HG02642 (cell line): ENCODE results near the gene PTPRE.

Experiments
- ATAC-seq: cut with Tn5 transposase; IDR thresholded peaks from one replicate; pipeline ENCODE4 v1.9.1; 2021; ENCODE audit warnings: mild to moderate bottlenecking; ENCODE audit not compliant: unreplicated experiment, poor library complexity

Gene PTPRE

DNA sequence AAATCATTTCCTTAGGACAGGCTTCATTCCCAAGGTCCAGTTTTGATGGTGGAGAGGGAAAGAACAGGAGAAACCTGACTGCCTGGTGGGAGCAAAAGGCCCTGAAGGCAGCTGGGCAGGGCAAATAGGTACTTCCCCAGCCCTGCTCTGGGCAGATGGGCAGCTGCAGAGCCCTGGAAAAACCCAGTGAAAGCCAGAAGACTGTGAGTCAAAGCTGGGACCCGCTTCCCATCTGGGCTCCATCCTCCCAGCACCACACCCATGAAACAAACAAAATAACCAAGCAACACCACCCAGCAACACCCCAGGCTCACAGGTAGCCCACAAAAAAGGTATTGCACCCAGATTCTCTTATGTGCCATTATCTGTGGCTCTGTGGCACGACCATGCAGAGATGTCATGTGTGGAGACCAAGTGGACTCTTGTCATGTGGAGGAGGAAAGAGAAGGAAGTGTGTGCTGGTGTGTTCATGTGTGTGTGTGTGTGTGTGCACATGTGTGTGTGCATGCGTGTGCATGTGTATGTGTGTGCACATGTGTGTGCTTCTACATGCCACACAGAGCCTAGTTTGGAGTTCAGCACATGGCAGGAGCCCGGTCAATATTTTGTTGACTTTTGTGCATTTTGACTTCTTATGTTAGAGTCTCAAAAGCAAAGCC is 24.0 kb upstream of the PTPRE start:
- no peak for ATAC-seq

DNA sequence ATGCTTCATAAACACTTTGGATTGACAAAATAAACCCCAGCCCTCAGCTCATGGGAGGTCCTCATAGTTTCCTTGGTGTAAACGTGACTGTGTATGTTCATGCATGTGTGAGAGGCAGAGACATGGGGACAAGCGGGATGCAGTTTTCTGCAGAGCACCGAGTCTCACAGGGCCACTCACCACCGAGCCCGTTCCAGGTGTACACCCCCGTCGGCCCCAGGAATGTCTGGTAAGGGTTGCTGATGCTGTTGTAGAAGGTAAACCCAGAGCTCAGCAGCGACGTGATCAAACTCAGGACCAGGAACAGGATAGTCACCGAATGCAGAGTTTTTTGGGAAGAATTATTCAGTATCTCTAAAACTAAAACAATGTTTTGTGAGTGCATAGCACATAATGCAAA is 23.4 kb upstream of the PTPRE start:
- no peak for ATAC-seq

DNA sequence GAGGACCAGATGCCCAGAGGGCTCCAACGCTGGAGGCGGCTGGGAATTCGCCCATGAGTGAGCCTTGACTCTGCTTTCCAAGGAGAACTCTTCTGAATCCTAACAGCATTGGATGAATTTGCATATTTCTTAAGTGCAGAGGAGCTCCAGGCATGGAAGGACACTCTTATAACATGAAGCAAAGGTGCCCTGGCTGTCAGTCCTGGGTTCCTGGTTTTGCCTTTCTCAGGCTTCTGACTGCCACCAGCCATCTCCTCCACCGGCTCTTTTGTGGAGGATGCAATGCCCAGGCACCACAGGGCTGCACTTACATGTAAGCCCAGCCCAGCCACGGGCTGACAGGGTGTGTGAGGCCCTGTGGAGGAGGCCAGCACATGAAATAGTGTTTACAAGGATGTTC is 22.4 kb upstream of the PTPRE start:
- no peak for ATAC-seq

DNA sequence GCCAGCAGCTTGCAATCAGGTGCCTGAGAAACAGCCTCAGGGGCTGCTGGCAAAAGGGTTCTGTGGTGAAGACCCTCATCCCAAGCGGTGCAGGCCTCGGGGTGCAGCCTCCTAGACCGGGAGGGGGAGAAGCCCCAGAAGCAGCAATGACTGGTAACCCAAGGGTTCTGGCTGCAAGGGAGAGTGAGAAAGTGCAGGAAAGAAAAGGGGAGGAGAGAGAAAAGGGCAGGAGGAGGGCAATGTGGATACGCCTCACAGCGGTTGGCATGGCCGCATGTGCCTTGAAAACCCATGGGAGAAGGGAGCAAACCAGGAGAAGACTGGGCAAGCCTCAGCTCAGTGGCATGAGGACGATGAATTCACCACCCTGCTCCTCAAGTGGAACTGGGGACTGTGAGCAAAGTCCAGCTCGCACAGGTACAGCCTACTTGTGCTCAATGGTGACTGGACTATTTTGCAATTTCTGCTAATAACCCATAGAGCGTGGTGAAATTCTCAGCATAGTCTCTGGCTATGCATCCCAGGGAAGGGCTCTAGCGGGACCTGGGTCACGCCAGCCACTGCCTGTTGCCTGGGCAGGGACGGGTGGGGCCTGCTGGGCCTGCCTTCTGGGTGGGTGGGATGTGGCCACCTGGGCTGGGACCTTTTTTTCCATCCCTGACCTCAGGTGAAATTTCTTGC is 20.4 kb upstream of the PTPRE start:
- no peak for ATAC-seq

DNA sequence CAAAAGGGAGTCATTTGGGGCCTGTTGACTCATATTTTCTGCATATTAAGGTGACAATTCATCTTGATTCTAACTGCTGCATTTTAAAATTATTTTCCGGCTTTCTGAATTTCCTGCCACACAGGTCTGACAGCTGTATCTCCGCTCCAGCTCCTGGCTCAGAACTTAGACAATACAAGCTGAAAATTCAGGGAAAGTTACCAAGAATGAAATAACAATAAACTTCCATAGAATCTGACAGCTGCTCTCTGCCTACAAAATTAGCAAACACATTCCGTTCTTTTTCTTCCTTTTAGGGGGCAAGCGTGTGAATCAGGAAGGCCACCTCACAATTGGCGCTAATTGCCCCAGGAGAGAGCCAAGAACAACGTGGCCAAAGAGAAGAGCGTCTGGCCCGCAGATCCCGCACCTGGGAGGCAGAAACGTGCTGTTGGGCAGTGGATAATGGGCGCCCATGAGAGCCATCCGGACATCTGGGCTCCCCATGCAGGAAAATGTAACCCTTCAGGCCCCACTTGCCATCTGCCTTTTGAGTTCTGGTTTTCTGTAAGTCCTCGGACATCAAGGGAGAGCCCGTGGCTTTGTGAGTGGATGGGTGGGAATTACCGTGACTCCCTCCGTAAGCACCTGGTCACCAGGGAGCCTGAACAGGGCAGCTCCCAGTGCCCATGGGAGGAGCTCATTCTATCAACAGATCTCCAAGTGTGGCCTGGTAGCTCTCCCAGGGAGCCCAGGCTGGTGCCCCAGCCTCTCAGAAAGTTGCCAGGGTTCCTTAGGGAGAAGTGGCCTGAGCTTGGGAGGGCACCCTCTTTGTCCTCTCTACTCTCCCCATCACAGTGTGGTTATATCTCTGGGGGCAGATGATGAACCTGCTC is 19.1 kb upstream of the PTPRE start:
- ATAC-seq = no peak

DNA sequence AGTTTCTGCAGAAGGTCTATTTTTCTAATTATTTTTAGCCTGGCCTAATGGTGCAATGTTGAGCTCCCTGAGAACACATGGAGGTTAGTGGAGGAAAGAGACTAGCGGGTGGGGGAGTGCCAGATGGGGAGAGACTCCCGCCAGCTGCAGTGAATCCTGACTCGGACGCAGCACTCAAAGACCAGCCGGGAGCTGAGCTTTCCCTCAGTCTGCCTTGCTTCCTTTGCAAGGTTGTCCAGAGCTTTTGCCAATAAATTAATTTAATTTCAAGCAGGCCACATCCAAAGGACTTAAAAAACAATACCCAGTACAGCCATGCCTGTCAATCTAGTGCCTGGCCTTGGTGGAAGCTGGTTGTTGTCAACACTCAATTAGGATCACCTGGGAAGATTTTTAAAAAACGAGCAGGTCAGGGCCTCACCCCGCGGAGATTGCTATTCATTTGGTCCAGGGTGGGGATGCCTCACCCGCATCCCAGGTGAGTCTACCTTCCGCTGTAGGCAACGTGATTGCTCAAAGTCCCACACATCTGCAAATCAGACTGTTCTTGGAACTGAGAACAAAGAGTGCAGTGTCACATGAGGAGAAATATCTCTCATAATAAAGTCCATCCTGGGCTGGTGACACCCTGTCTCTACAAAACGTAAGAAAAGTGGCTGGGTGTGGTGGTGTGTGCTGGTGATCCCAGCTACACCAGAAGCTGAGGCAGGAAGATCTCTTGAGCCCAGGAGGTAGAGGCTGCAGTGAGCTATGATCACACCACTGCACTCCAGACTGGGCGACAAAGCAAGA is 18.2 kb upstream of the PTPRE start:
- no peak for ATAC-seq

DNA sequence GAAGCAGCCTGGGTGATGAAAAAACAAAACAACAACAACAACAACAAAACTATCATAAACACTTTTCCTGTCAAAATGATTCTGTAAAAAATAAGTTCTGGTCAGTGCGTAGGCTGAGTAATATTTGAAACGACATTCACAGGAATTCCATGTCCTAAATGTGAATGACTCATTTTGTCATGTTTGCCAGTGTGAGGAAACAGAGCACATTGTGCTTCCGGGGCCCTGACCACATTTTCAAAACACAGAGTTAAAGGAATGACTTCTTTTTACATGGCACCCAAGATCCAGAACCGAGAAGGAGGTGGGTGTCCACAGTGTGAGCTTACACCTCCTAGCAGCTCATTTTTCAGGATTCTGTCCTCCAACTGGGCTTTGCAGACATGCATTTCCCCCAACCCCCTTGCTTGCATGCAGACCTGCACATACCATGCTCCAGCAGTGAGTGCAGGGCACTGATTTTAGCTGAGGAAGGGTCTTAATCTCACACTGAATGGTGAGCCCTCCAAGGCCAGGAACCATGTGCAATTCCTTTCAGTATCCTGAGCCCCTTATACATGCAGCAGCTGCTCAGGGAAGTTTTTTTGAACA is 17.2 kb upstream of the PTPRE start:
- ATAC-seq = no peak

DNA sequence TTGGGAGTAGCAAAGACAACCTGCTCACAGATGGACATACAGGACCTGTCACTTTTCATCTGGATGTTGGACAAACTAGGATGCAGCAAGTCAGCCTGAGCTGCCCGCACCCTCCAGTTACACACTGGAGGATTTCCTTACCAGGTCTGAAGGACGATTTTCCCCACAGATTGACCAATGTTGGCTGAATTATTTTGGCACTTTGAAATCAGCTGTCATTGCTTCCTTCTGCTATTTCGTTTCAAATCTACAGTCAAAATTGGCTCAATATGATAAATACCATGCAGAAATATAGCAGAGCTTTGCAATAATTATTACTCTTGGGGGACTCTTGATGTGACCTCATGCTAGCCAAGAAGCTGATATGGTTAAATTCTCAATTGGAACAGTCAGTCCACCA is 16.7 kb upstream of the PTPRE start:
- ATAC-seq = no peak

DNA sequence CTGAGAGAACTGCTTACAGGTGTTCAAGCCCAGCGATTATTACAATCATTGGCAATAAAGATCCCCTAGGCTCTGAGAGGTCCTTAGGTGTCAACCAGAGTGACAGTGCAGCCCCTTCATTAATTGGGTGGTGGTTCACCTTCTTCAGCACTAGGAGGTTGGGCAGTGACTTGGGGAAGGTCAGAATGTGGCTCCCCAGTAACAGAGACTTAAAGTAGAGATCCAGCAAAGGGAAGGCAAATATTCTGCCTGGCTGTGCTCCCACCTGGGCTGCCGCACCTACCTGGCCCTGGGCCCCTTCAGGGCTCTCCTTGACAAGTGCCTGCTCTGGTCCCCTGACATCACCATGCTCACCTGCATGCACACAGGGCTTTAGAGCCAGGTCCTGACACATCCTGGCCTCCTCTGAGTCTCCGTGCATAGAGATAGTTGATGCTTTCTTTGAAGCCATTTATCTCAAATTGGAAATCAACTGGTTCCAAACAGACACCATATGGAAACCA is 16.0 kb upstream of the PTPRE start:
- no peak for ATAC-seq

DNA sequence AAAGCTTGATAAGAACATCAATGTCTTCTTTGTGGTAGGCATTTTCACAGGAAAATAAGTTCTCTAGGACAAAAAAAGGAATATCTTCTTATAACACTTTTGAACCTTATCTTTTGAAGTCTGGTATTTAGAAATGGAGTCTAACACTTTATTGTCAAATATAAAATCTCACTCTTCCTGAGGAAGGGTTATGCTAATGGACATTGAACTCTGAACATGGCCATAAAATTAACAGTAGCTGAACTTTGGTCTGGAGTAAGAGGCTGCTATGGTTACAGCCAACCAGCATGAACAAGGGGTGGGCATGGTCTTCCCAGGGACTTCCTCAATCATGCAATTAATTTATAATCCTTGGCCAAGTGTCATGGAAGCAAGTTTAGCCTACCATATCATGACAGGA is 14.2 kb upstream of the PTPRE start, which contains the start of gene CLRN3:
Gene CLRN3, minus strand, starts transcription at position 199 of the 400 bp plus-strand sequence. Its CDS starts 157 bp downstream, at position 42.
- no peak for ATAC-seq

DNA sequence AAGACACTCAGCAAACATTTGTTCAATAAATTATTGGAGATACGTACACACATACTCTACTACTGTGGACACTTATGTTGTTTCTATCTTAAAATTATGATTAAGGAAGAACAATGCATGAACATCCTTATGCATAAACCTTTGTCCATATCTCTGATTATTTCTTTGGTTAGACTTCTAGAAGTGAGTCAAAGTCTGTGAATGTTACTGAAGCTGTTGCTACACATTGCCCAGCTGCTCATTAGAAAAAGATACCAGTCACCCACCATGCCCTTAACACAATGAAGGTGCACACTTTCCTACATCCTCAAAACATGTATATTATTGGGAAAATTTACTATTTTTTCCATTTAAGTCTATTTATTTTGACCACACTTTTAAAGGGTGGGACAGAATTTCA is 12.8 kb upstream of the PTPRE start:
- ATAC-seq = no peak

DNA sequence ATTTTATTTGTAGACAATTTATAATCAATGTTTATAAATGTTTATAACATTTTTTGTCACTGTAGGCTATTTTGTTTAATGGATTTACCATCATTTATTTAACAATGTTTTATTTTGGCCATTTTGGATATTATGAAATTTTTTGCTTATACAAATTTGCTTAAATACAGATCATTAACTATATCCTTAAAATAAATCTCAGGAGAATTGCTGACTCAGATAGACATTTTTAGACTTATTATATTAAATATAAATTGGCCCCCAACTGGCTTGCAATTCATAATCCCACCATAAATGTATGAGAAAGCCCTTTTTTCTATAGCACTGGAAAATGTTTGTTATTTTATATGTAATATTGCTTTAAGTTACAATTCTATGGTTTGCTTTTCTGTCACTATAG is 10.3 kb upstream of the PTPRE start:
- ATAC-seq = no peak

DNA sequence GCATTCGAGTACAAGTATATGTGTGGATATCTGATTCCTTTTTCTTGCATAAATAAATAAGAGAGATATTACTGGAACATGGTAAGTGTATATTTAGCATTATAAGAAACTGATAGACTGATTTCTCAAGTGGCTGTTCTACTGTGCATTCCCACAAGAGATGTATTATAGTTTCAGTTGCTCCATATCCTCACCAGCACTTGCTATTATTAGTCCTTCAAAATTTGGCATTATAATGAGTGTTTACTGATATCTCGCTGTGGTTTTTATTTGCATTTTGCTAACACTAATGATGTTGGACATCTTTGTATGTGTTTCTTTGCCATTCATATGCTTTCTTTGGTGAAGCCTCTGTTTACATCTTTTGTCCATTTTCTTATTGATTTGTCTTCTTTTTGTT is 9.7 kb upstream of the PTPRE start:
- ATAC-seq = no peak

DNA sequence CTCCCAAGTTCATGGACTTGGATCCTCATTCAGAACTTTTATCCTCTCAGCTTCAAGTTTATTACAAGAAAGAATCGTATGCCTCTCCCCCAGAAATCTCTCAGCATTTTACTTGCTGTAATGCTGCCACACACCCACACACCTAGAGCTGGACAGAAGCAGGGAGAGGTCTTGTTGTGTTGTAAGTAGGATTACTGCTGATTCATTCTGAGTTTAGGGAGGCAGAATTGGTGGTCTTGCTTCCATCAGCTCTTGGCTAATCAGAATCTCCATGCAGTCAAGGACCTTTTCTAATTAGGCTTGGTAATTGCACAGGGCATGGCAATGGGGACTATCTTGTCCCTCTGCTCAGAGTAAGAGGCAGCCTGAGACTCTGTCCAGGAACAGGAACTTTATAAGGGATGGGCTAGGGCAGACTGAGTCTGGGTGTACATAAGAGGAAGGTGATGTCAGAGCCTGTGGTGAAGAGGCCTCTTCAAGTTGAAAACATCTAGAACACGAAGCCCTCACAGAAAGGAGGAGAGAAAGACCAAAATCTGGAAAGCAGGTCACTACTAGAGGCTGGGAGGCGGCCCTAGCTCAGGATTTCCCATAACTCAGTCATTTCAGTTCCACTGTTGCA is 7.0 kb upstream of the PTPRE start:
- no peak for ATAC-seq

DNA sequence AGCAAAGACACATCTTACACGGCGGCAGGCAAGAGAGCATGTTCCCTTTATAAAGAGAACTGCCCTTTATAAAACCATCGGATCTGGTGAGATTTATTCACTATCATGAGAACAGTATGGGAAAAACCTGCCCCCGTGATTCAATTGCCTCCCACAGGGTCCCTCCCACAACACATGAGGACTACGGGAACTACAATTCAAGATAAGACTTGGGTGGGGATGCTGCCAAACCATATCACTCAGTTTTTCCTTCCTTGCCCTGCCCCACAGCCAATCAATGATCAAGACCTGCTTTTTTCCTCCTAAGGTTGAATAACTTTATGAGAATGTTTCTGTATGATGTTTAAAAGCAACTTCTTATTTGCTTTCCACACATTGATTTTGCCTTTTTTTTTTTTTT is 3.1 kb upstream of the PTPRE start:
- ATAC-seq = no peak

DNA sequence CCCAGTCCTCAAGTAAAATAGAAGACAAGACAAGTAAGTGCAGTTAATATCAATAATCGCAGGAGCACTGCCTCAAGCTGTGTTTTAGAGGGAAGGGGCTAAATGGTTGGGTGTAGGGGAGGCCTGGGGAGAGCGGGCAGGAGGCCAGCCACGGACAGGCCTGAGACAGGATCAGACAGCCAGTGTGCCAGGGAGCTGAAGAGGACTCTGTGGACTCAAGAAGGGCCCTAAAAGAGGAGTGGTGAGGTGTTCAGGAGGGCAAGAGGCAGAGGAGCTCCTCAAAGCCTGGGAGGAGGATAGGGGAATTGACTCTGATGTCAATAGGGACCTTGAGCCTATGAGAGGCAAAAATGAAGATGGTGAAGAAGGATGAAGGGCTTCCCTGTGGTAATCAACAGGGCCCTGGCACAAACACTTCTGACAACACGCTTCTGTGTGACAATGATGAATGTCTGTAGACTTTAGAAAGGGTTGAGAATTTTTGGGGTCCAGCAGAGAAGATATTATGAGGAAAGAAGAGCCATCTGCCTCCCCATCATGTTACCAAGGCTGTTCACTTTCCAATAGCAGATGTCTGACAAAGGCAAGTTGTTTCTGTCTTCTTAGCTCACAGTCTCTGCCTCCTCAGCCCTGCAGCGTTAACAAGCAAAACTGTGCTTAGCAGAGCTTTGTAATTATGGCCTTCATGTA is 2.4 kb upstream of the PTPRE start:
- ATAC-seq = no peak

DNA sequence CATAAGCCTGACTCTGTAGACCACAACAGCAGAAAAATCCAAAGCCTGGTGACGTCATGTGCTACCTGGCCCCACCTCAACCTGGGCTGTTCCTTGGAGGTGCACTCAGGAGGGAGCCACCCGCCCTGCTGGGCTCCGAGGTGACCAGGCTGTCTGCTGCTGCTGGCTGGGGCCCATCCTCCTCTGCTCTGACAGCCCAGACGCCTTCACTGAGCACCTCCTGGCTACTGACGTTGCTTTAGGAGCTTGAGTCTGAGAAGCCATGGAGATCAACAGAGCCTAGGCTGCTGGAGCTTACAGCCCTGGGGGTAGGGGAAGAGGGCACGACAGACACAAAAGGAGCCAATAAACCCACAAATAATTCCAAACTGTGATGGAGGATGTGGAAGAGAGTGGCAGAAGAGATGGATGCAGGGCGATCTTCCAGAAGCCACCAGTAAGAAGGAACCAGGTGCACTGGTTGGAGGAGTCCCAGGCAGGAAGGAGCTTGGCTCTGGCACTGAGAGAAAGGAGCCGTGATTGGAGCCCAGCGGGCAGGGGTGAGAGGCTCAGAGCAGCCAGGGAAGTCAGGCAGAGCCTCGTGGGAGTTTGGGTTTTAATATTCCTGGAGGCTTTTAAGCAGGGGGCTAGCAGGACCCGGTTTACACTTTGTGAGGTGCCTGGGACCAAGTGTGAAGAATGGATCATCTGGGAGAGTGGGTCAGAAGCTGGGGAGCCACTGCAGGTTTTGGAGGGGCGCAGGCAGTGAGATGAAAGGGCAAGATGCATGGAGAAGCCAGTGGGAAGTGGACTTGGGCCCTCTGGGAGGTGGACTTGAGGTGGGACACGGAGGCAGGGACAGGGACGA is 1.7 kb upstream of the PTPRE start:
- ATAC-seq = no peak

DNA sequence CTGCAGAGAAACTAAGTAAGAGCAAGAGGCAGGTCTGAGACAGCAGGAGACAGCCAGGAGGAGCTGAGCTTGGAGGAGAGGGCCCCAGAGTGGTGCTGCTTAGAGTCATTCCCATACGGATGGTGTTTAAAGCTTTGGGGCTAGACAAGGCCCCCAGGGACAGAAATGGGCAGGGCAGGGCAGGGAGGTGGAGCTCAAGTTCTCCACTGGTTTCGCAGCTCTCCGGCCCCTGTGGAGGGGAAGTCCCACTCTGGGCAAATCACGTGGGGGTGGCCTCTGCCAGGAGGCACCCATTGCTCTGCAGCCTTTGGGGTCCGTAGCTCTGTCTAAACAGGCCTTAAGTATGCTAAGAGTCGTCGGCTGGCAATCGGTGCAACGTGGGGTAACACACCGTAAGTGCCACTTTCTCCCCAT is 1.0 kb upstream of the PTPRE start:
- ATAC-seq = no peak
